ENCODE data around the gene NEK4.

The NEK4 gene

DNA sequence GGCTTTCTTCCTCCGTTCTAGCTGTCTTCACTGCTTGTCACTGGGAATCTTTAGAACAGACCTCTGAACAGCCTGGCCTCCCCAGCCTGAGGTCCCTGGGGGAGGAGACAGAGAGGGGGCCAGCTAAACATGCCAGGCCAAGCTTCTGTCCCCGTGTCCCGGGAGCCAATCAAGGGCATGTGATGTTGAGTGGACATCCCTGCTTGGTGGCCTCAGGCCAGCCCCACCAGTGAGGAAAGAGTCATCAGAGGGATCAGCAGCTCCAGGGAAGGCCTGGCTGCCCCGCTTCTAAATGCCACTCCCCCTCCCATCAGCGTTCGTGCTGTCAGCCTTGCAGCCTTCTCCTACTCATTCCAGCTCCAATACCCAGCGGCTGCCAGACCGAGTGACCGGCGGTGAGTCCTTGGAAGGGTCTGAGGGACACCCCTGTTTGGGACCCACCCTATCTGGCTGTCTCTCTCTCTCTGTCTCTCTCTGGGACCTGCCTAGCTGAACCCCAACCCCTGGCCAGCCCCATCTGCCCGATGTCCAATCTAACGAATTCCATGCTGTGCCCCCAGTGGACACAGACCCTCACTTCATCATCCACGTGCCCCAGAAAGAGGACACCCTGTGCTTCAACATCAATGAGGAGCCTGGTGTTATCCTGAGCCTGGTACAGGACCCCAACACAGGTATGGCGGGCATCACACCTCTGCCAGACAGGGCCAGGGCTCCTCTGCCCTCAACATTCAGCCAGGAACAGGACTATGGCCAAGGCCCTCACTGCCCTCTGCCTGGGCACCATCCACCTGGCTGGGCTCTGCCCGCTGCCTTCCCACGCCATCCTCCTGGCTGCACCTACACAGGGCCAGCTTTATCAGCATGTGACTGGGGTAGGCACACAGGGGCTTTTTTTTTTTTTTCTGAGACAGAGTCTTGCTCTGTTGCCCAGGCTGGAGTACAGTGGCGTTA lies 17.2 kb upstream of the NEK4 start:
- Histone ChIP-seq H3K27me3 (replicated peaks; ENCODE audit: control insufficient read depth, insufficient read depth, low read length, poor library complexity, severe bottlenecking) (no peaks in the 10 kb centered on the region), H3K4me1 (ENCODE audit: control insufficient read depth, insufficient read depth, low read length, poor library complexity, severe bottlenecking) (no peaks in the 10 kb centered on the region), H3K36me3 (ENCODE audit: control insufficient read depth, insufficient read depth, low read length) (no peaks in the 10 kb centered on the region), H3K27ac (ENCODE audit: insufficient read depth, low read length, poor library complexity, severe bottlenecking) (no peak overlapping the region), H3K4me3 (ENCODE audit: insufficient read depth, low read depth, low read length, poor library complexity, severe bottlenecking) (no peak overlapping the region), H3K9me3 (ENCODE audit: control insufficient read depth, low read length) (no peaks in the 10 kb centered on the region)
- no peak for DNase-seq

DNA sequence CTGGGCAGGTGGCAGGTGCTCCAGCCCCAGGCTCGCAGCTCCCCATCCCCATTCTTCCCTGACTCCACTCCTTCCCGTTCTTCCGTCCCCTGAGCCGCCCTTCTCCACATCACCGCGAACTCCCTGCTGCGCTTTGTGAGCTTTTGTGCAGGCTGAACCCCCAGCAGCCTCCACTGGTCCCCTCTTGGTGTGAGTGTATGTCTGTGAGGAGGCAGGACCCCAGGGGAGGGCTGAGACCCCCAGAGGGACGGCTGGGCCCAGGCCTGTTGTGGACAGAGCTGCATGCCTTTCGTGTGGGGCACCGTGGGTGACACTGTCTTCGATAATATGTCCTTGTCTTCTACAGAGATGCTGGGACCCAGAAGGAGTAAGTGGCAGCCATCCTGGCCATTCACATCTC lies 16.5 kb upstream of the NEK4 start:
- H3K36me3 ChIP-seq (ENCODE audit: control insufficient read depth, insufficient read depth, low read length), result no peaks in the 10 kb centered on the region
- no peak overlapping the region for H3K4me3 ChIP-seq (ENCODE audit: insufficient read depth, low read depth, low read length, poor library complexity, severe bottlenecking)
- no peaks in the 10 kb centered on the region for H3K9me3 ChIP-seq (ENCODE audit: control insufficient read depth, low read length)
- no peaks in the 10 kb centered on the region for H3K27me3 ChIP-seq (replicated peaks; ENCODE audit: control insufficient read depth, insufficient read depth, low read length, poor library complexity, severe bottlenecking)
- DNase-seq, result no peak
- H3K27ac ChIP-seq (ENCODE audit: insufficient read depth, low read length, poor library complexity, severe bottlenecking), result no peak overlapping the region
- no peaks in the 10 kb centered on the region for H3K4me1 ChIP-seq (ENCODE audit: control insufficient read depth, insufficient read depth, low read length, poor library complexity, severe bottlenecking)

DNA sequence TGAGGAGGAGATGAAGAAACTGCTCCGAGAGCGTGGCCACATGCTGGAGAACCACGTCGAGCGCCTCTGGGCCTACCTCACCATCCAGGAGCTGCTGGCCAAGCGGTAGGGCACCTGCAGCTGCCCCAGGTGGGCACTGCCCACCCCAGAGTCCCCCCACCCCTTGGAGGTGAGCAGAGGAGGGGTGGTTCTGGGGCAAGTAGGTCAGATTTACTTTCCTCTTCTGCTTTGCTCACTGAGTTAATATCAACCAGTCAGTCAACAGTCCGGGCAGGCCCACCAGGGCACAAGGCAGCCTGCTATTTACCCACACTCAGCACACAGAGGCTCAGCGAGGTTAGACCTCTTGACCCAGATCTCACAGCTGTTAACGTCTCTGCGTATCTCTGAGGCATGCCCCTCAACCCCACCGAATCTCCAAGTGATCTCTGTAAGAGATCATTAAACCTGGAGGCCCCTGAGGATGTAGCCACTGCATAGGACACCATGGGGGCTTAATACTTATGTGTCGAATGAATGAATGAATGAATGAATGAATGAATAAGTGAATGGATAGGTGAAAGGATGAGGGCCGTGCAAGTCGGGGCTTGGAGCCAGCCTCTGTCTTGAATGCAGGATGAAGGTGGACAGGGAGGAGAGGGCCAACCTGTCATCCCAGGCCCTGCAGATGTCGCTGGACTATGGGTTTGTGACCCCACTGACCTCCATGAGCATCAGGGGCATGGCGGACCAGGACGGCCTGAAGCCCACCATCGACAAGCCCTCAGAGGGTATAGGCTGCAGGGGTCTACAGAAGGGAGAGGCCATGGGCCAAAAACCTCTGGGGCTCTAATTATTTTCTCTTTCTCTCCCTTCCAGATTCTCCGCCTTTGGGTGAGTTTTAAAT lies 15.8 kb upstream of the NEK4 start:
- H3K27me3 ChIP-seq (replicated peaks; ENCODE audit: control insufficient read depth, insufficient read depth, low read length, poor library complexity, severe bottlenecking), result no peaks in the 10 kb centered on the region
- no peaks in the 10 kb centered on the region for H3K9me3 ChIP-seq (ENCODE audit: control insufficient read depth, low read length)
- no peak for DNase-seq
- H3K4me3 ChIP-seq (ENCODE audit: insufficient read depth, low read depth, low read length, poor library complexity, severe bottlenecking), result no peak overlapping the region
- no peak overlapping the region for H3K27ac ChIP-seq (ENCODE audit: insufficient read depth, low read length, poor library complexity, severe bottlenecking)
- no peaks in the 10 kb centered on the region for H3K4me1 ChIP-seq (ENCODE audit: control insufficient read depth, insufficient read depth, low read length, poor library complexity, severe bottlenecking)
- H3K36me3 ChIP-seq (ENCODE audit: control insufficient read depth, insufficient read depth, low read length), result no peaks in the 10 kb centered on the region

DNA sequence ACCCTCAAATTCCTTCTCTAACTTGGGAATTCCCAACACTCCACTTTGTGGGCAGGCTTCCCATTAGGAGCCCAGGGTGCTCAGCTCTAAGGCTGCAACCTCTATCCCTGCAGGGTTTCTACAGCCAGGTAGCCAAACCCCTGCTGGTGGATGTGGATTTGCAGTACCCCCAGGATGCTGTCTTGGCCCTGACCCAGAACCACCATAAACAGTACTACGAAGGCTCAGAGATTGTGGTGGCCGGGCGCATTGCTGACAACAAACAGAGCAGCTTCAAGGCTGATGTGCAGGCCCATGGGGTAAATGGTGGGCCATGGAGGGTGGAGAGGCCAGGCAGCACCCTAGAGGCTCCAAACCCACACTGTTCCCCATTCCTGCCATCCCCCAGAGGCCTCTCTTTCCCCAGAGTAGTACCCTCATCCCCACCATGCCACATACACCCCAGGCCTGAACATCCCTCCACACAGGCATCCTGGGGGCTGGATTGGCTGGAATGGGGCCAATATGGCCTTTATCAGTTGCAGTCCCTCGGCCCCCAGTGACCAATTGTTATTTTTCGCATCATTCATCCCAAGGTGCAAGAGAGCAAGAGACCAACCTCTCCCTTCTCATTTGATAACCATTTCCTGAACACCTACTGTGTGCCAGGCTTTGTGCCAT lies 14.3 kb upstream of the NEK4 start:
- H3K36me3 ChIP-seq (ENCODE audit: control insufficient read depth, insufficient read depth, low read length), result no peaks in the 10 kb centered on the region
- H3K27me3 ChIP-seq (replicated peaks; ENCODE audit: control insufficient read depth, insufficient read depth, low read length, poor library complexity, severe bottlenecking), result no peaks in the 10 kb centered on the region
- no peak overlapping the region for H3K4me3 ChIP-seq (ENCODE audit: insufficient read depth, low read depth, low read length, poor library complexity, severe bottlenecking)
- no peaks in the 10 kb centered on the region for H3K4me1 ChIP-seq (ENCODE audit: control insufficient read depth, insufficient read depth, low read length, poor library complexity, severe bottlenecking)
- no peak for DNase-seq
- H3K27ac ChIP-seq (ENCODE audit: insufficient read depth, low read length, poor library complexity, severe bottlenecking), result no peak overlapping the region
- no peaks in the 10 kb centered on the region for H3K9me3 ChIP-seq (ENCODE audit: control insufficient read depth, low read length)

DNA sequence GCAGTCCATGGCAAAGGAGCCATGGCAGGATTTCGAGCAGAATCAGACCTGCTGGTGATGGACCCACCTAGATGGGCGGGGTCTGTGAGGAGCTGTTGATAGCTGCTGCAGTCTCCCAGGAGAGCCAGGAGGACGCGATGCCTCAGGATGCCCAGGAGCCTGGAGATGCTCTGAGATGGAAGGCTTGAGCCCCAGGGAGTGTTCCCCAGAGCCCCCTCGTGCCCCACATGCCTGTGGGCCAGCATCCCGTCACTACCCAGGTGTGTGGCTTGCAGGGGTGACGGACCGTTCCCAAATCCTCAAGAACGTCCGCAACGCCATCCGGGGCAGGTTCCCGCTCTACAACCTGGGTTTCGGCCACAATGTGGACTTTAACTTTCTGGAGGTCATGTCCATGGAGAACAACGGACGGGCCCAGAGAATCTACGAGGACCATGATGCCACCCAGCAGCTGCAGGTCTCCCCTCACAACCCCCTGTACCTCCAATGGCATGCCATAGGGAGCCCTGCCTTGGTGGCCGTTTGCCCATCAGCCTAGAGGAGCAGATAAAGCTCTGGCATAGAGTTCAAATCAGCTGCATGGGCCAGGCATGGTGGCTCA lies 13.4 kb upstream of the NEK4 start:
- no peak for DNase-seq
- no peak overlapping the region for H3K4me3 ChIP-seq (ENCODE audit: insufficient read depth, low read depth, low read length, poor library complexity, severe bottlenecking)
- H3K4me1 ChIP-seq (ENCODE audit: control insufficient read depth, insufficient read depth, low read length, poor library complexity, severe bottlenecking), result no peaks in the 10 kb centered on the region
- no peaks in the 10 kb centered on the region for H3K9me3 ChIP-seq (ENCODE audit: control insufficient read depth, low read length)
- H3K36me3 ChIP-seq (ENCODE audit: control insufficient read depth, insufficient read depth, low read length), result no peaks in the 10 kb centered on the region
- no peaks in the 10 kb centered on the region for H3K27me3 ChIP-seq (replicated peaks; ENCODE audit: control insufficient read depth, insufficient read depth, low read length, poor library complexity, severe bottlenecking)
- H3K27ac ChIP-seq (ENCODE audit: insufficient read depth, low read length, poor library complexity, severe bottlenecking), result no peak overlapping the region

DNA sequence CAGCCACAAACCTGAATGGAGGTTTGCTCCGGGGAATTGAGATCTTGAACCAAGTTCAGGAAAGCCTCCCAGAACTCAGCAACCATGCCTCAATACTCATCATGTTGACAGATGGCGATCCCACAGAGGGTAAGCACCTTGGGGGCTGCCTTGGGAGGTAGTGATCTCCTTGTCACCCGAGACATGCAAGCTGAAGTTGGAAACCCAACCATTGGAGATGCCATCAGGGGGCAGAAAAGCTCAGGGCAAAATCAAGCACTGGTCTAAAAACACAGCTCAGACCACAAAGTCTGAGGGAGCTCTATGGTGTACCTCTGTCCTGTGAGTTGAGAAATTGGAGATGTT lies 12.4 kb upstream of the NEK4 start:
- Histone ChIP-seq H3K36me3 (ENCODE audit: control insufficient read depth, insufficient read depth, low read length) (no peaks in the 10 kb centered on the region), H3K4me1 (ENCODE audit: control insufficient read depth, insufficient read depth, low read length, poor library complexity, severe bottlenecking) (no peaks in the 10 kb centered on the region), H3K27me3 (replicated peaks; ENCODE audit: control insufficient read depth, insufficient read depth, low read length, poor library complexity, severe bottlenecking) (no peaks in the 10 kb centered on the region), H3K27ac (ENCODE audit: insufficient read depth, low read length, poor library complexity, severe bottlenecking) (no peak overlapping the region), H3K4me3 (ENCODE audit: insufficient read depth, low read depth, low read length, poor library complexity, severe bottlenecking) (no peak overlapping the region), H3K9me3 (ENCODE audit: control insufficient read depth, low read length) (no peaks in the 10 kb centered on the region)
- no peak for DNase-seq

DNA sequence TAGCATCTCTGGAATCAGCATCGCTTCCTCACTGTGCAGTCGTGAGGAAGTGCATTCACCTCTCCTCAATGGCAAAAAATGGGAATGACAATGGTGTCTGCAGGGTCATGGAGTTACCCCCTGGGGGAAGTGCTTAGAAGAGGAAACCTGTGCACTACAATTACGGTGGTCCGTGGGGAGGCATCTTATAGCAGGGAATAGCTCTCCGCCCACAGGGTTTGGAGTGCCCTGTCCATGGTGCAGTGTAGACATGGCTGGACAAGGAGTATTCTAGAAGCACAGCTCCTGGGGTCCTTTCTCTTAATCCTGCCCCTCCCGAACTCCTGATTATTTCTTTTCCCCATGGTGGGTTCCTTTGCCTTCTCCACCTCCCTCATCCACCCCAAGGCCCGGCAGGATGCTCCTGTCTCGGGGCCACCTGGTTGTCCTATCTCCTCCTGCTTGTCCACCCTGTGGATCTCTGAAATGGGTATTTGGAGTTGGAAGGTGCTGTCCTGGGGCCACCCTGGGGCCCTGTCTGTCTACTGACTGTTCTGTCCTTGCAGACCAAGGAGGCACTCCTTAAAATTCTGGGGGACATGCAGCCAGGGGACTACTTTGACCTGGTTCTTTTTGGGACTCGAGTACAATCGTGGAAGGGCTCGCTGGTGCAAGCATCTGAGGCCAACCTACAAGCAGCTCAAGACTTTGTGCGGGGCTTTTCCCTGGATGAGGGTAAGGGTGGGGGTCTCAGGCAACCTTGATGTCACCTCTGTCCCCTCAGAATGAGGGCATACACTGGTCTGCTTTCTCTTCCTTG lies 11.9 kb upstream of the NEK4 start:
- H3K4me1 ChIP-seq (ENCODE audit: control insufficient read depth, insufficient read depth, low read length, poor library complexity, severe bottlenecking), result no peaks in the 10 kb centered on the region
- H3K27me3 ChIP-seq (replicated peaks; ENCODE audit: control insufficient read depth, insufficient read depth, low read length, poor library complexity, severe bottlenecking), result no peaks in the 10 kb centered on the region
- H3K9me3 ChIP-seq (ENCODE audit: control insufficient read depth, low read length), result no peaks in the 10 kb centered on the region
- DNase-seq, result no peak
- H3K36me3 ChIP-seq (ENCODE audit: control insufficient read depth, insufficient read depth, low read length), result no peaks in the 10 kb centered on the region
- H3K27ac ChIP-seq (ENCODE audit: insufficient read depth, low read length, poor library complexity, severe bottlenecking), result no peak overlapping the region
- H3K4me3 ChIP-seq (ENCODE audit: insufficient read depth, low read depth, low read length, poor library complexity, severe bottlenecking), result no peak overlapping the region

DNA sequence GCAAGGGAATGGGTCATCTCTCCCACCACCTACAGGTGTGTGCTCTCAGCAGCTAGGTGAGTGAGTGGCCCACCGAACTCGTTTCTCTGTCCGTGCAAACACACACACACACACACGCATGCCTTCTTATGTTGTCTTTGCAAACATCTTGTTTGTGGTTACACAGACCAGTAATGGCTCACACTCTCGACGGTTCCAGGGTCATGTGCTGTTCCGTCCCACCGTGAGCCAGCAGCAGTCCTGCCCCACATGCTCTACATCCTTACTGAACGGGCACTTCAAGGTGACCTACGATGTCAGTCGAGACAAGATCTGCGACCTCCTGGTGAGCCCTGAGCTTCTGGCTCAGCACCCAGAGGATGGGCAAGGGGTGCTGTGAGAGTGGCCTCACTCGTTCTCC lies 11.0 kb upstream of the NEK4 start:
- H3K9me3 ChIP-seq (ENCODE audit: control insufficient read depth, low read length), result no peaks in the 10 kb centered on the region
- no peaks in the 10 kb centered on the region for H3K4me1 ChIP-seq (ENCODE audit: control insufficient read depth, insufficient read depth, low read length, poor library complexity, severe bottlenecking)
- H3K27ac ChIP-seq (ENCODE audit: insufficient read depth, low read length, poor library complexity, severe bottlenecking), result no peak overlapping the region
- no peaks in the 10 kb centered on the region for H3K27me3 ChIP-seq (replicated peaks; ENCODE audit: control insufficient read depth, insufficient read depth, low read length, poor library complexity, severe bottlenecking)
- no peak overlapping the region for H3K4me3 ChIP-seq (ENCODE audit: insufficient read depth, low read depth, low read length, poor library complexity, severe bottlenecking)
- no peaks in the 10 kb centered on the region for H3K36me3 ChIP-seq (ENCODE audit: control insufficient read depth, insufficient read depth, low read length)
- DNase-seq, result no peak

DNA sequence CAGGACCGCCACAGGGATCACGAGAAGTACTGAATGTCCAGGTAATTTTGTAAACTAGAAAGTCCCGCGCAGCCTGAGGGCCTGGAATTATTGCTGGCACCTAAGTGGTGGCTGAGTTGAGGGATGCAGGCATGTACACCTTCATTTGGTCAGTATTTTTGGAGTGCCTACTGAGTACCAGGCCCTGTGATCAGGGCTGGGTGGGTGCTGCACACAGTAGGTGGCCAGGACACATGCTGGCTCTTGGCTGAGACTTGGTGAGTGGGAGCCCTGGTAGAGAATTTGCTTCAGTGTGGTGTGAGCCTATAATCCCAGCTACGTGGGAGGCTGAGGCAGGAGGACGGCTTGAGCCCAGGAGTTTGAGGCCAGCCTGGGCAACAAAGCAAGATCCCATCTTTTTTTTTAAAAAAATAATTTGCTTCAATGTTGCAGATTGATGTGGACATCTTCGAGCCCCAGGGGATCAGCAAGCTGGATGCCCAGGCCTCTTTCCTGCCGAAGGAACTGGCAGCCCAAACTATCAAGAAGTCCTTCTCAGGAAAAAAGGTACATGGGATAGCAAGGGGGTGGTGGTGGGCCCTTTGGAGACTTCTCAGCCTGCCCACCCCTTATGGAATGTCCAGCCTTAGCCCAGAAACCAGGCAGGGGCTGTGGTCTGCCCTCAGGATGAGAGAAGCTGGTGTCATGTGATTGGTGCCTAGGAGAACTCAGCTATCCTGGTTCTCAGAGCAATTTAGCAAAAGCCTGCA lies 9.3 kb upstream of the NEK4 start:
- Histone ChIP-seq H3K27ac (ENCODE audit: insufficient read depth, low read length, poor library complexity, severe bottlenecking) (no peak overlapping the region), H3K9me3 (ENCODE audit: control insufficient read depth, low read length) (no peaks in the 10 kb centered on the region), H3K4me3 (ENCODE audit: insufficient read depth, low read depth, low read length, poor library complexity, severe bottlenecking) (no peak overlapping the region), H3K4me1 (ENCODE audit: control insufficient read depth, insufficient read depth, low read length, poor library complexity, severe bottlenecking) (no peaks in the 10 kb centered on the region), H3K36me3 (ENCODE audit: control insufficient read depth, insufficient read depth, low read length) (no peaks in the 10 kb centered on the region), H3K27me3 (replicated peaks; ENCODE audit: control insufficient read depth, insufficient read depth, low read length, poor library complexity, severe bottlenecking) (no peaks in the 10 kb centered on the region)
- no peak for DNase-seq

Data from effector memory CD4-positive, alpha-beta T cell (primary cell).